IPS DF 4.7 (cell line): ENCODE measurements around the gene COL18A1.

ENCODE experiments used
- DNase-seq: peaks from one replicate; pipeline ENCODE4 v3.0.0-alpha.2; 2013; ENCODE audit warnings: low spot score; ENCODE audit errors: extremely low read depth

The COL18A1 gene

DNA sequence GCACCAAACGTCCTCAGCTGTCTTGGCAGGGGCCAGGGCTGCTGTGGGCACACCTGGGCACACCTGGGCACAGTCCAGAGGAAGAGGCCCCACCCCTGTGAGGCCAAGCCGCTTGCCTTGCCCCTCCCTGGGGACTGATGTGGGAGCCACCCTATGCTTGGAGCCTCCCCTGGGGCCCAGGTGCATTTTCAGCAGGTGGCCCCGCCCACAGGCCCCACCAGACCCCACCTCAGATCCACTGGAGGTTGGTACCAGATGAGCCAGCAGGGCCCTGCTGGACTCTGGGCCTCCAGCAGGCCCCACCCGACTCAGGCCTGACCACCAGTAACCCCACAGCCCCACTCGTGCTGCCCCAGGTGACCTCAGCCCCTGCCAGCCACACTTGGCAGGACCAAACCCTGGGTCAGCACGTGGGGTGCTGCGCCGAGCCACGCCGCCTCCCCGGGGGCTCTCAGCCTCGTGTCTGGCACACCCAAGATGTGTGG, 128.4 kb downstream of the COL18A1 start:
- DNase-seq = no peak

DNA sequence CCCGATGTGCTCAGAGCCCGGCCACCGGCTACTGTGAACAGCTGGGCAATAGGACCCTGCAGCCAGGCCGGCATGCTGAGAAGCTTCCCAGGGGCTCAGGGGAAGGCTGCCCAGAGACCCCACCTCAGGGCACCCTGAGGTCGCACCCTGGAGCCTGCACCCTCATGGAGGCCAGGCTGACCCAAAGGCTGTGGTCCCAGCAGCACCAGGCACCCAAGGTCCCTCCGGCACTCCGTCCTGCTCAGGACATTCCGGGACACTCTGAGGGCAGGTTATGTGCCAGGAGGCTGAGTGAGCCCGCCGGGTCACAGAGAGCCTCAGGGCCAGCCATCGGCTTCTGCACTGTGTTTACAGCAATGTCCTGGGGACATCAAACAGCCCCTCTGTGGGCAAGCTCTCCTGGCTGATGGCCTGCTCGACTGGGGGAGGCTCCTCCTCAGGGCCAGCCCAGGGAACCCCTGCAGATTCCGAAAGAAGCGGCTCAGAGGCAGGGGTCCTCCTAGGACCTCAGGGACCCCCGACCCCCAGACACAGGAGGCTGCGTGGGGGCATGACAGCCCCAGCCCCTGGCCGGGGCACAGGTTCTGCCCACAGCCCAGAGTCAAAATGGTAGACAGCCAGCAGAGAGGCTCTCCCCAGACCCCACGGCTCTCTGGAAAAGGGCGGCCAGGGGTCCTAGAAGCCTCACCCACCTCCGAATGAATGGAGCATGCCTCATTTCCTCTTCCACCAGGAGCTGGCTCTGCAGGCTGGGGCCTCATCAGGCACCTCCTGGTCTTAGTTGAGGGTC, 129.1 kb downstream of the COL18A1 start:
- DNase-seq = no peak

- DNase-seq = no peak
Observed at GRCh38 chr21:45534636-45535331, 129.8 kb downstream of the COL18A1 start.

- no peak for DNase-seq
Observed at GRCh38 chr21:45535341-45536081, 130.5 kb downstream of the COL18A1 start.

DNA sequence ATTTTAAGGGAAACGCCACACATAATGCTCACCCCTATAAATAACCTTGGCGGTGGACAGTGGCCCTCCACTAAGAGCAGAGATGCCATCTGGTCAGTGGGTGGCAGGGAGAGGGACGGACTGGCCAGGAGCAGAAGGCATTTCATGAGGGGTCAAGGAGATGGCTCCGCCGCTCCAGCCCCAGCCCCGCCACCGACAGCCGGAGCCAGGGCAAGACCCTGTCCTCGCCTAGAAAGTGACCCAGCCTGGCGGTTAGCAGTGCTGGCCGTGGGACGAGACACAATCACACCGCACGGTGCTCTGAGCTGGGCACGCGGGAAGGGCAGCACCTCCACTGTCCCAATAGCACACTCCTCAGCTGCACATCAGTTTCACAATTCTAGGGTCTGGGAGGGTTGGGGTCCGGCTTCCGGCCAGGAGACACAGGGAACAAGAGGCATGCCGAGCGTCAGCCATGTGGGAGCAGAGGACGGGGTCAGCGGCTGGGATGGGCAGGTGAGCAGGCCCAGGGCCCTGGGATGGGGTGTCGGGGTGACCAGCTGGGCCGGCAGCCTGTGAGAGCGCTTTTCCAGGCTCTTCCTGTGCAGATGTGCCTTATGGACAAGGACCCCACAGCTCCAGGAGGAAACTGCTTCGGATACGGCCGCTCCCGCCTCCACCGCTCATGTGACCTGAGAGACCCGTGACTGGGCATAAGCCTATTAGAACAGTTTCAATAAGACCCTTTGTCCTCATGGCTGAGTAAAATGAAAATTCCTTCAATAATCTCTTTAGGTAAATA, 131.5 kb downstream of the COL18A1 start:
- no peak for DNase-seq

- no peak for DNase-seq
Observed at GRCh38 chr21:45537111-45537745, 132.3 kb downstream of the COL18A1 start.

DNA sequence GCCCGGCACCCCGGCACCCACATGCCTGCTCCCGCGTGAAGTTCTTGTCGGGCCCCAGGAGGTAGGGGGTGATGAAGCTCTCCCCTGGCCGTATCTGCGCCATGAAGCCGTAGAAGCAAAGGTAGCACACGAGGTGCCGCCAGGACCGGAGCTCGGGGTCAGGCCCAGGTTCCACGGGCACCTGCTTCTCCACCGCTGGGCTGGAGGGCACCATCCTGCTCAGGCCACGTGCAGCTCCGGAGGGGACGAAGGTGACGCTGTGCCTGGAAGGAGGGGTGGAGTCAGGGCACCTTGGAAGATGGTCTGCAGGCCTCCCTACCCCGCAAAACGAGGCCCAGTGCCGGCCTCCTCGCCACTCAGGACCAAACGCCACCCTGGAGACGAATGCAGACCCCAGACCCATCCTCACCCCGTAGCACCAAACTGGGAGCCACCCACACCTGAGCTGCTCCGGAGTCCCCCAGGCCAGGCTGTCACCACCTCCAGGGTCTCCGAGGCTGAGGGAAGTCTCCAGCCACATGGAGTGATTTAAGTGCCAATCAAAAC, 132.9 kb downstream of the COL18A1 start:
- DNase-seq = no peak

- no peak for DNase-seq
Observed at GRCh38 chr21:45538381-45539045, 133.5 kb downstream of the COL18A1 start.

DNA sequence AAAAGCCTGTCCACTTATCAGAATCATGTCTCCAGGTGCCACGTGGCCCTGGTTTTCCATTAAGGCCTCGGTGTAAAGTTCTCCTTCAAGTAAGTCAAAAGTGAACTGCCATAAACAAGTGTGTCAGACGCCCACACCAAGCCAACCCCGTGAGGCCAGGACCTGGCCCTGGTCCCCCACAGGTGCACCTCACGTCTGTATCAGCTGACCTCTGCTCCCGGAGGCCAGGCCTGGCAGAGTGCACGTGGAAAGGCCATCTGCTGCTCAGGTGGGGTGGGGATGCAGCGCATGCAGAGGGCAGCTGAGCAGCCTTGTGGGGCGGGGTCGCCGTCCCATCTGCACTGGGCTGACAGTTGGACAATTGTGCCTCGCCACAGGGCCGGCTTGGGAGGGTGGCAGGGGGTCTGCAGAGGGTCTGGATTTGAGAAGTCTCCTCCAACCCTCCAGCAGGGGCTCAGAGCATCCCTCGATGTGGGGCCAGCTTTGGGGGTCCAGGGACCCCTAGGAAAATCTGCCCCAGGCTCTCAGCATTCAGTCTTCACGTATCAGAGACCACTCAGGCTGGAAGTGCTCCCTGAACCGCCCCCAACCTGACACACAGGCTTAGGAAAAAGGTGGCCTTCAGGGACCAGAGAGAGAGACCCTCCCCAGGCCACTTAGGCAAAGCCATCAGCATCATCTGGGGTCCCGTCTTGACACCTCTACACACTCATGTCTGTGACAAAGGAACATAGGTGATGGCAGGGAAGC, 134.3 kb downstream of the COL18A1 start:
- no peak for DNase-seq

GRCh38 chr21:45539796-45540600, 135.0 kb downstream of the COL18A1 start:
- DNase-seq = no peak

DNA sequence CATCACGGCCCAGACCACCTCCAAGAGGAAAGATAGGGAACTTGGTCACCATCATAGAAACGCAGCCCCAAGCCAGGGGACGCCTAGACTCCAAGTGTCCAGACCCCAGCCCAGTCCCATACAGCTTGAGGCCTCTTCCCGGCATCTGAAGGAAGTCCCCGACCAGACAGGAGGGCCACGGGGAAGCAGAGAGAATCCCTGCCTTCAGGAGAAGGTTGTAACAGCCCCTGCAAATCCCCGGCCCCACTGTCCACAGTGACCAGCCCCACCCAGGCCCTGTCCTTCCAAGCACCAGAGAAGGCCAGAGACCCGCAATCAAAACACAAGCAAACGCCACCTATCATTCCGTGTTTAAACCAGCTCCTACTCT, 135.6 kb downstream of the COL18A1 start:
- no peak for DNase-seq

DNA sequence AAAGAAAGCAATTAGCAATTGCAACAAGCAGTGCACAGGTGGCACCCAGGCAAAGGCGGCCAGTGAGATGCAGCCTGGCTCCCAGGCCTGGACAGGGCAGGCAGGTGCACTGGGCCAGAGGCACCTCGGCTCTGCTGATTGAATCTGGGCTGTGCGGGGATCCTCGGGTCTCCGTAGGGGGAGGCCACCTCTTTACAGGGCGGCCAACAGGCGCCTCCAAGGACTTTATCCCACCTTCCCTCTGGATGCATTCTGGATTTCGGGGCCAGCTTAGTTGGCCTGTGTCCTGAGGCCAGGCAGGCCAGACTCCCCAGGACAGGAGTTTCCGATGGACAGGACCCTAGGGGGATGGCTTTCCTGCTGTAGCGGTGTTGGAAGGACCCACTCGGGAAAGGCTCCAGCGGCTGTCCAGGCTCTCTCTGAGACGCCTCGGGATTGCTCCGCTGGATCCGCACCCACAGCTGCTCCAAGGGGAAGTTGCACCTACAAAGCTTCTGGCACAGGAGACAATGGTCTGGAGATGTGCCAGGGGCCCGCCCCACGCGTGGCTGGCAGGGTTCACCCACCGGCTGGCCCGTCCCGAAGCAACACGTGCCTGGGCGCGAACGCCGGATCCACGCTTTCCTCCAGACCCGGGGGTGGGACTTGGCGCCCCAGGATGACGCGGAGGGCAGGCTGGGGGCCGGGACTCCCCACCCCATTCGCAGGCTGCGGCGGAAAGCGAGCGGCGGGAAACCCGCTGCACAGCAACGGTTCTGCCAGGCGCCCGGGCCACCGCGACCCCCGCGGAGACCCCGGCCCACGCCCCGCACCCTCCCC, 136.5 kb downstream of the COL18A1 start:
- no peak for DNase-seq

- no peak for DNase-seq
Observed at GRCh38 chr21:45542242-45542666, 137.3 kb downstream of the COL18A1 start, which contains the start of gene SLC19A1. Gene SLC19A1 (minus strand): TSS chr21:45542440. CDS start chr21:45537959, 4,481 bp downstream.

- no peak for DNase-seq
Observed at GRCh38 chr21:45542667-45543370, 137.9 kb downstream of the COL18A1 start.

- DNase-seq = no peak
Observed at GRCh38 chr21:45543371-45543709, 138.4 kb downstream of the COL18A1 start.

- no peak for DNase-seq
Observed at GRCh38 chr21:45543710-45544448, 138.9 kb downstream of the COL18A1 start.
